ENCODE results near the gene PCNX2. TPM values are rescaled to one million over a fixed set of nuclear protein-coding genes. Genes with fewer than 3 reads are reported as not detected.

Gene PCNX2
- total RNA-seq, 1 experiment from 2014 or later: 9.1 TPM

- no peaks in the 10 kb centered on the region for H3K36me3 ChIP-seq (ENCODE audit: insufficient read depth, low read length, poor library complexity, severe bottlenecking)
- H3K27me3 ChIP-seq (replicated peaks; ENCODE audit: insufficient read depth, low read depth, low read length, poor library complexity): no peaks in the 10 kb centered on the region
- POLR2A ChIA-PET (ENCODE audit: low non-redundant PET): no interaction called here
- H3K9me3 ChIP-seq (ENCODE audit: low read depth, low read length, poor library complexity, severe bottlenecking): no peaks in the 10 kb centered on the region
- H3K27ac ChIP-seq (ENCODE audit: low read depth, low read length, poor library complexity, severe bottlenecking): no peak overlapping the region
- no peak overlapping the region for H3K4me3 ChIP-seq (ENCODE audit: low read depth, low read length, poor library complexity, severe bottlenecking)
- no peak for DNase-seq (ENCODE audit: low spot score)
- TF ChIP-seq EZH2 (IDR thresholded peaks at IDR 0.05; ENCODE audit: borderline replicate concordance, low read depth, low read length, poor library complexity, severe bottlenecking): no peak
- TF ChIP-seq, protein P1, sequence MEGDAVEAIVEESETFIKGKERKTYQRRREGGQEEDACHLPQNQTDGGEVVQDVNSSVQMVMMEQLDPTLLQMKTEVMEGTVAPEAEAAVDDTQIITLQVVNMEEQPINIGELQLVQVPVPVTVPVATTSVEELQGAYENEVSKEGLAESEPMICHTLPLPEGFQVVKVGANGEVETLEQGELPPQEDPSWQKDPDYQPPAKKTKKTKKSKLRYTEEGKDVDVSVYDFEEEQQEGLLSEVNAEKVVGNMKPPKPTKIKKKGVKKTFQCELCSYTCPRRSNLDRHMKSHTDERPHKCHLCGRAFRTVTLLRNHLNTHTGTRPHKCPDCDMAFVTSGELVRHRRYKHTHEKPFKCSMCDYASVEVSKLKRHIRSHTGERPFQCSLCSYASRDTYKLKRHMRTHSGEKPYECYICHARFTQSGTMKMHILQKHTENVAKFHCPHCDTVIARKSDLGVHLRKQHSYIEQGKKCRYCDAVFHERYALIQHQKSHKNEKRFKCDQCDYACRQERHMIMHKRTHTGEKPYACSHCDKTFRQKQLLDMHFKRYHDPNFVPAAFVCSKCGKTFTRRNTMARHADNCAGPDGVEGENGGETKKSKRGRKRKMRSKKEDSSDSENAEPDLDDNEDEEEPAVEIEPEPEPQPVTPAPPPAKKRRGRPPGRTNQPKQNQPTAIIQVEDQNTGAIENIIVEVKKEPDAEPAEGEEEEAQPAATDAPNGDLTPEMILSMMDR (conservative IDR thresholded peaks at IDR 0.05; ENCODE audit: low read depth, low read length): no peak
- intact Hi-C loops (cut with micrococcal nuclease; ENCODE audit: unreplicated experiment): no loop called here
- no peaks in the 10 kb centered on the region for H3K4me1 ChIP-seq (ENCODE audit: insufficient read depth, low read length, poor library complexity, severe bottlenecking)
- no TSS peak for BruUV-seq (replicated peaks)
- CTCF ChIA-PET: no interaction called here
These were observed 305.1 kb downstream of the PCNX2 start for GRCh38 chr1:232990176-232991128.

- ChIA-PET POLR2A (ENCODE audit: low non-redundant PET) (interaction anchor here (0.6 kb wide), 1 partner anchor 374 kb away, joined by 3 read pairs; no protein-coding TSS in a partner anchor), CTCF (no interaction called here)
- intact Hi-C loops (cut with micrococcal nuclease; ENCODE audit: unreplicated experiment): no loop called here
- H3K9me3 ChIP-seq (ENCODE audit: low read depth, low read length, poor library complexity, severe bottlenecking): no peaks in the 10 kb centered on the region
- H3K27ac ChIP-seq (ENCODE audit: low read depth, low read length, poor library complexity, severe bottlenecking): no peak overlapping the region
- H3K27me3 ChIP-seq (replicated peaks; ENCODE audit: insufficient read depth, low read depth, low read length, poor library complexity): no peaks in the 10 kb centered on the region
- no peaks in the 10 kb centered on the region for H3K4me1 ChIP-seq (ENCODE audit: insufficient read depth, low read length, poor library complexity, severe bottlenecking)
- no peak overlapping the region for H3K4me3 ChIP-seq (ENCODE audit: low read depth, low read length, poor library complexity, severe bottlenecking)
- BruUV-seq (replicated peaks): no TSS peak
- H3K36me3 ChIP-seq (ENCODE audit: insufficient read depth, low read length, poor library complexity, severe bottlenecking): no peaks in the 10 kb centered on the region
- DNase-seq (ENCODE audit: low spot score): no peak
- TF ChIP-seq, protein P1 (conservative IDR thresholded peaks at IDR 0.05; ENCODE audit: low read depth, low read length): no peak
- no peak for TF ChIP-seq EZH2 (IDR thresholded peaks at IDR 0.05; ENCODE audit: borderline replicate concordance, low read depth, low read length, poor library complexity, severe bottlenecking)
These were observed 306.9 kb downstream of the PCNX2 start for GRCh38 chr1:232988572-232989040.

DNA sequence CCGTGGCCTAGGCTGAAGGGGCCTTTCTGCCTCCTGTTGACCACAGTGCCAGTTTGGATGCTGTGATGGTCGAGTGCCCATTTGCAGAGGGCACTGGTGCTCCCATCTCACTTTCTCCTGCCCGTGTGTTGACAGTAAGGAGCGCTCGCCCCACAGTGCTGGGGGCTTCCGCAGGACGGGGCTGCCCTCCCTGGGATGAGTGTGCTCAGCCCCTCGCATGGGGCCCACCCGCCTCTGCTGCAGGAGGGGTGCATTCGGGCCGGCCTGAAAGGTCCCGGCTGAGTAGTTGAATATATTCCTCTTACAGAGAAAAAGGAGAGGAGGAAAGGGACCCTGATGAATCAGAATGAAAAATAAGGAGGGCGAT lies 307.8 kb downstream of the PCNX2 start:
- ChIA-PET POLR2A (ENCODE audit: low non-redundant PET) (no interaction called here), CTCF (no interaction called here)
- H3K9me3 ChIP-seq (ENCODE audit: low read depth, low read length, poor library complexity, severe bottlenecking): no peaks in the 10 kb centered on the region
- no peak for DNase-seq (ENCODE audit: low spot score)
- no peaks in the 10 kb centered on the region for H3K4me1 ChIP-seq (ENCODE audit: insufficient read depth, low read length, poor library complexity, severe bottlenecking)
- no peak for TF ChIP-seq EZH2 (IDR thresholded peaks at IDR 0.05; ENCODE audit: borderline replicate concordance, low read depth, low read length, poor library complexity, severe bottlenecking)
- intact Hi-C loops (cut with micrococcal nuclease; ENCODE audit: unreplicated experiment): no loop called here
- no peaks in the 10 kb centered on the region for H3K36me3 ChIP-seq (ENCODE audit: insufficient read depth, low read length, poor library complexity, severe bottlenecking)
- BruUV-seq (replicated peaks): no TSS peak
- H3K27me3 ChIP-seq (replicated peaks; ENCODE audit: insufficient read depth, low read depth, low read length, poor library complexity): no peaks in the 10 kb centered on the region
- H3K27ac ChIP-seq (ENCODE audit: low read depth, low read length, poor library complexity, severe bottlenecking): no peak overlapping the region
- no peak overlapping the region for H3K4me3 ChIP-seq (ENCODE audit: low read depth, low read length, poor library complexity, severe bottlenecking)
